GM19035 (cell line): ENCODE results near the gene HS3ST3A1.
"Not testable (repeated sequence)": the region's sequence is repeated elsewhere in the genome, so short reads cannot be mapped to it uniquely, and the experiment has no call there.

Source experiments
- ATAC-seq: cut with Tn5 transposase; IDR thresholded peaks from one replicate; pipeline ENCODE4 v1.9.1; 2021; ENCODE audit not compliant: unreplicated experiment

HS3ST3A1 gene

GRCh38 chr17:13496553-13497056 is 105.1 kb downstream of the HS3ST3A1 start:
- not testable (repeated sequence) for ATAC-seq

GRCh38 chr17:13495423-13495822 is 106.3 kb downstream of the HS3ST3A1 start:
- no peak for ATAC-seq

- no peak for ATAC-seq
These were observed 109.0 kb downstream of the HS3ST3A1 start for GRCh38 chr17:13492737-13493122.

GRCh38 chr17:13491916-13492736 is 109.6 kb downstream of the HS3ST3A1 start:
- ATAC-seq = no peak

- no peak for ATAC-seq
These were observed 110.2 kb downstream of the HS3ST3A1 start for GRCh38 chr17:13491491-13491890.

GRCh38 chr17:13490906-13491482 is 110.7 kb downstream of the HS3ST3A1 start:
- no peak for ATAC-seq

- ATAC-seq = no peak
These were observed 111.3 kb downstream of the HS3ST3A1 start for GRCh38 chr17:13490427-13490826.

- no peak for ATAC-seq
These were observed 116.4 kb downstream of the HS3ST3A1 start for GRCh38 chr17:13485327-13485726.

GRCh38 chr17:13484020-13484419 is 117.7 kb downstream of the HS3ST3A1 start:
- ATAC-seq = no peak

GRCh38 chr17:13480877-13481276 is 120.9 kb downstream of the HS3ST3A1 start:
- ATAC-seq = no peak

- no peak for ATAC-seq
These were observed 123.4 kb downstream of the HS3ST3A1 start for GRCh38 chr17:13478326-13478830.

- ATAC-seq = no peak
These were observed 124.5 kb downstream of the HS3ST3A1 start for GRCh38 chr17:13477180-13477611.

- ATAC-seq = no peak
These were observed 125.0 kb downstream of the HS3ST3A1 start for GRCh38 chr17:13476720-13477119.

GRCh38 chr17:13475574-13476223 is 126.0 kb downstream of the HS3ST3A1 start:
- ATAC-seq = no peak

GRCh38 chr17:13474073-13474800 is 127.5 kb downstream of the HS3ST3A1 start:
- no peak for ATAC-seq

- no peak for ATAC-seq
These were observed 136.1 kb downstream of the HS3ST3A1 start for GRCh38 chr17:13465678-13466077.

GRCh38 chr17:13462673-13463124 is 139.0 kb downstream of the HS3ST3A1 start:
- ATAC-seq = no peak

GRCh38 chr17:13462146-13462545 is 139.6 kb downstream of the HS3ST3A1 start:
- ATAC-seq = no peak

- no peak for ATAC-seq
These were observed 141.3 kb downstream of the HS3ST3A1 start for GRCh38 chr17:13460261-13461000.

GRCh38 chr17:13457783-13458182 is 143.9 kb downstream of the HS3ST3A1 start:
- ATAC-seq = no peak
